ENCODE results near the gene PANK4.

Gene PANK4

DNA sequence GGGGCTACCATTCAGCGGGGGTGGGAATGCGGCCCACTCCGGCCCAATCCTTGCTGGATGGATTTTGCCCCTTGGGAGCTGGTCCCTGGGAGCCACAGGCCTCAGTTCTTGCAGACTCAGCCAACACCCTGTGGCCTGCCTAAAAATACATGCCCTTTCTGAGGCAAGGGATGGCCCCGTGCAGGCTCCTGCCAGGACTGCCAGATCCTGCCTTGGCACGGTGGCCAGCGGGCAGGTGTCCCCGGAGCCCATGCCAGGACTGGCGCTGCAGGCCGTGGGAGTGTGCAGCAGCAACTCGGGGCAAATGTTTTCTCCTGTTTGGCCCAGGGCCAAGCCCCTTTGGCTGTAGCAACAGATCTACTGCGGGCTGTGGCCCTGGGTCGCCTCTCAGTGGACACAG lies 1.6 kb upstream of the PANK4 start:
- no peak for DNase-seq

DNA sequence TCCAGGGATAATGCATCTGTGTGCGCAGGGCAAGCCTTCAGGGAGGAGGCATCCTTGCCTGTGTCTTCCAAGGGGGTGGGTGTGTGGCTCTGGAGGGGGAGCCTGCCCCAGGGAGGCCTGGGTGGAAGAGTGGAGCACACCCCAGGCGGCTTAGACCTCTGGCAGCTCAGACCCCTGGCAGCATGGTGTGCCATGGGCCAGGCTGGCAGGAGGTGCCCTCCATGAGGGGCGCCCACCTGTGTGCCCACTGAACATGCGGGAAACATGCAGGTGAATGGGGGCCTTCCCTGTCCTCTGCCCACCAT lies 1.1 kb upstream of the PANK4 start:
- DNase-seq, result no peak

DNA sequence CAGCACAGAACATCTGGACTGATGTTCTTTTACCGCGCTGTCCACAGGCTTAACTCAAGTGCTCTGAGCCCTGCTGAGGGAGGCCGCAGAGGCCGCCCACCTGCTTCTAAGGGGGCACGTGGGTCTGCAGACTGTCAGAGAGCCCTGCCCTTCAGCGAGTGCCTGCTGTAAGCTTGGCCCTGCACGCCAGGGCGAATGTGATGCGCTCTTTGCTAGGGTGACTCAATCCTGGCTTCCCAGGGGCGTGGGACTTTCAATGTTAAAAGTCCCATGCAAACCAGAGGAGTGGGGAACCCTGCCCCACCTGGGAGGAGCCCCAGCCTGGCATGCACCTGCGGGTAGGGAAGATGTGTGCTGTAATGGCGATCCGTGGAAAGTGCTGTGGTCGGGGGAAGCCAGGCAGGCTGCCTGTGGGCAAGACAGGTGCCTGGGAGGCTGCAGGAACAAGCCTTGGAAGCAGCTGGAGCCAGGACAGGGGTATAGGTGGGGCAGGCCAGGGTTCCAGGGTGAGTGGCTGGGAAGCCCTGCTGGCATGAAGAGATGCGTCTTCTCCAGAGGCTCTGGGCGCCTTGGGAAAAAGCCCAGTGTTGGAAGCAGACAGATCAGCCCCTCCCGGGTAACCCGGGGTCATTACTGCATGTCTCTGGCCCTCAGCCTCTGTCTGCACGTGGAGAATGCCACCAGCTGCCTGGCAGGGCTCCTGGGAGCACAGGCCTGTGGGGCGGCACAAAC lies 594 bp upstream of the PANK4 start:
- DNase-seq, result no peak

DNA sequence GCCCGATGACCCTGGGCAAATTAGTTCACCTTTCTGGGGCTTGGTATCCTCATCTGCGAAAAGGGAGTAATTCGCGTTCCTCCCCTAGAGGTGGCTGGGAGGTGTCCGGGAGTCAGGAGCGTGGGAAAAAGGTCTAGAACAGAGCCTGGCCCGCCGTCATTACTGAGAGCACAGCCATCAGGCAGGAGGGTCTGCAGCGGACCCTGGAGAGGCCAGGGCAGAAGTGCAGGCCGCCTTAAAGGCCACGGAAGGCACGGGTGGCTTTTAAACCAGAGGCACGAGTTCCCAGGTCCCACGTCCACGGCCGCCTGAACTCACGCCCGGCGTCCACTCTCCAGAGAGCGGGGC lies 850 bp downstream of the PANK4 start:
- DNase-seq, result no peak

DNA sequence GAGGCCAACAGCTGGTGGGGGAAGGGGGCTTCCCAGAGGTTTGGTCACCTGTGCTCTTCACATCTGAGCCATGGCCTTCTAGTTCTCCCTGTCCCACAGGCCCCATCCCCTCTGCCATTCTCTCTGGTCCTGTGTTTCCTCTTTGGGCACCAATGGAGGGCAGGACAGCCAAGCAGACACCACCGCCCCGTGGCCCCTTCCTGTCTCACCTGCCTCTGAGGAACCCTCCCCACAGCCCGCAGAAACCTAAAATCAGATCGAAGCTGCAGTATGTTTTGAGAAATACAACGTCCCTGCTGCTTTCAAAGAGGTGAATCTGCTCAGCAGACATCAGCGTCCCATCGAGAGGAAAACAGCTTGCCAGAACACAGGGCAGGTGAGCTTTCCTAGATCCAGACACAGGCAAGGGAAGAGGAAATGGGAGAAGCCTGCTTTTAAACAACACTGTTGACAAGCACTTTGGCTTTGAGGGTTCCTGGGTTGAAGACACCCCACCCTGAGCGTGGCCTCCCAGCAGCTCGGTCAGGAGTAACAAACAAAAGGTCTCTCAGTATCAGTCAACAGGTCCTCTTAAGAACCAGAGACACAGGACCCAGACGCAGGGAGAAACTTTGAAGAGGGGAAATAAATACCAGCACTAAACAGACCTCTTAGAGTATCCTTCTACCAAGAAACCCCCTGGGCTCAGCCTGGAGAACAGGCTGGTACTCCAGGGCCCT lies 2.3 kb downstream of the PANK4 start:
- DNase-seq, result no peak

DNA sequence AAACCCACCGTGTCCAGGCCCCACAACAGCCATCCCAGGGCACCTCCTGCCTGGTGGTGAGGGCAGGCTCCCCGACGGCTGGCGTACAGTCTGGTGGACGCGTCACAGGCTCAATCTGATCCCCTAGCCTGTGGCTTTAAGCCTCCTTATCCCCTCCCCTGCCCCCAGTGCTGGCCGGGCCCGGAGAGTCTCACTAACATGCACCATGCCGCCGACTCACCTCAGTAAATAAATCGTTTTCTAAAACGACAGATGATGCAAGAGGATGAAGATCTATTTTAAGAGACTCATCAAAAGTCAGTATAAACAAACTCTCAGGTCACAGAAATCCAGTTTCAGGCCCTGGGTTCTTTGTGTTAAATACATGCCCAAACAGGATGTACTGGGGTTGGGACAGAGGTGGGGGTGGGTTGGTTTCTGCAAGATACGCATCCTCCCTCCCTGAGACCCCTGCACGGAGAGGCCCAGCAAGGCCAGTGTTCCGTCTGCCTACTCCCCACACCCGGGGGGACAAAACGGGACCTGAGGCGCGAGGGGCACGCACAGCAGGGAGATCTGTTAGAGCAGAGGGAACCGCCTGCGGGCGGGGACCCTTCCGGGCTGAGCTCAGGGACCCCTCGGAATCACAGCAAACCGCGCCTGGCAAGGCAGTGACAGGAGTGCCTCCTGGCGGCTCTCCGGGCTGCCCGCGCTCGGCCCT lies 3.1 kb downstream of the PANK4 start:
- DNase-seq, result no peak

DNA sequence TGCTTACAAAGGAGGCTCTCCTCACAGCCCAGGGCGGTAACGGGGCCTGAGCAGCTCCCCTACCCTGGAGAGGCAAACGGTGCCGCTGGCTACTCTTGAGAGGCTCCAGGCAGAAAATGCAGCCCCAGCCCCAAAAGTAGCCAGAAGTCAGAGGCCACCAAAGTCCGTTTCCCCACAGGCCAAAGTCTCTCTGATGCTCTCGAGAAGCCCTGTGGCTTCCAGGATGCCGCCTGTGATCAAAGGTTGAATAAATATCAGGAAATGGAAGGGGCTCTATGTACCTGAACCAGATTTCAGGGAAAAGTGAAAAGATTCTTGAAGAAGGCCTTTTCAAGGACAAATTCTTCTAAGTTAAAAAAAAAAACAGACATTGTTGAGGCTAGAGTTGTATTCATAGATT lies 4.2 kb downstream of the PANK4 start:
- no peak for DNase-seq

DNA sequence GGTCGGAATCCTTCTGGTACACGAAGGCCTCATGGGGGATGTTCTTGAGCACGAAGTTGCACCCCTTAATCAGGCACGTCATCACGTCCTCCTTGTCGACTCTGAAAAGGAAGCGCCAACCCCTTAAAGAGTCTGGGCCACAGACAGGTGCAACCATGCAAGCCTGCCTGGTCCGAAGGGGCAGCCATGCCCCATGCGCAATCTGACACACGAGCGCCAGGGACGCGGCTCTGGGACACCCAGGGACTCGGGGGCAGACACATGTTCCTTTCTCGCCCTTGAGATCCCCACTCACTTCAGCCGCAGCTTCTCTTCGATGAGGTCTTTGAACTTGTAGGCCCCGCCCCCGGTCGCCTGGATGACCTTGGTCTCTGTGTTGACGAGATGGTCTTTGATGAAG lies 5.6 kb downstream of the PANK4 start:
- DNase-seq, result no peak

DNA sequence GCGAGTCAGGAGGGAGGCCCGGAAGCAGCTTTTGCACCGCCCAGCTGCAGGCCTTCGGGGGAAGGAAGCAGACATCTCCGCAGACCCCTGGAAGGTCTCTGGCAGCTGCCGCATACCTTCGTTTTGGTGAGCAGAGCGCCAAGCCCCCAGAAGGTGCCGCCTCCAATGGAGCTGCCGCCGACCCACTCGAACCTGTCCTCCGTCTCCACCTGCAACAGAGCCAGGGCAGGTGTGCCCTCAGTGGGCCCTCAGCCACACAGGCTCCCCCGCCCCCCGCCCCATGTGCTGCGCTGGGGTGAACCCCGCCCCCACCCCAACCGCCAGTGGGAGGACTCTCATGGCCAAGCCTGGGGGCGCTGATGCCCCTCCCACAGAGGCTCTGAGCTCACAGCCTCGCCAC lies 6.2 kb downstream of the PANK4 start:
- no peak for DNase-seq

DNA sequence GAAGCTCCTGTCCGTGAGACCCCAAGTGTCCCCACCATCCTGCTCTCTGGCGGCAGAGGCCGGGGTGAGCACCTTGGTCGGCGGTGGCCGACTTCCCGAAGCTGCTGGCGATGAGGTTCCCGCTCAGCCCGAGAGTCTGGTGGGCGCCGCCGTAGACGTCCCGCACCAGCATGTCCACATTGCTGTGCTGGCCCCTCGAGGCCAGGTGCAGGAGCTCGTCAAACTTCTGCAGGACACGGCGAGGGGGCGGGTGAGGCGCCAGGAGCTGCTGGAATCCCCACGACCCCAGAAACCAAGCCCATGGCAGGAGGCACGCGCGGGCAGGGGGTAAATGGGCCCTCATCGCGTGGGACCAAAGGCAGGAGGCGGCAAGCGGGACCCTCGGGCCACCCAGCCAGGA lies 6.7 kb downstream of the PANK4 start:
- DNase-seq, result no peak

DNA sequence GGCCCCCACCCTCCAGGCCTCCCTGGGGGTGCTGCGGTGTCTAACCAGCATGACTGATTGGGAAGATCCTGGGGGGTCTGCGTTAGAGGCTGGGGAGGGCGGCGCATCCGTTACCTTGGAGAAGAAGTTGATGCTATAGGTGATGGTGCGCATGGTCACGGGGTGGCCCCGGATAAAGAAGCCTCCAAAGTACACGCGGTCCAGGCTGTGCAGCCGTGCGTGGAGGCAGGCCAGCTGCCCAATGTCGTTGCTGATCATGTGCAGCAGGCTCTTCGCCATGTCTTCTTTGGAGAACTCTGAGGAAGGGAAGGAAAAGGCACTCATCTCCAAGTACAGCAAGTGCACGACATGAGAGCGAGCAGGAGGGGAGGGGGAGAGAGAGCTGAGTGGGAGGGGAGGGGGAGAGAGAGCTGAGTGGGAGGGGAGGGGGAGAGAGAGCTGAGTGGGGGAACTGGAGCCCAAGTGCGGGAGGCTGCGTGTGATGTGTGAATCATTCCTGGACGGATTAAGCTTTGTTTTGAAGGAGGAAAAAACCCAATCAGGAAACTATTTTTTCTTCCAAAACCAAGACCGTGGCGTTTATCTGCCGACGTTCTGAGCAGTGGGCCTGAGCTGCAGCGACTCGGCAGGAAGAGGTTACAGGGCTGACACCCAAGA lies 7.2 kb downstream of the PANK4 start:
- no peak for DNase-seq

DNA sequence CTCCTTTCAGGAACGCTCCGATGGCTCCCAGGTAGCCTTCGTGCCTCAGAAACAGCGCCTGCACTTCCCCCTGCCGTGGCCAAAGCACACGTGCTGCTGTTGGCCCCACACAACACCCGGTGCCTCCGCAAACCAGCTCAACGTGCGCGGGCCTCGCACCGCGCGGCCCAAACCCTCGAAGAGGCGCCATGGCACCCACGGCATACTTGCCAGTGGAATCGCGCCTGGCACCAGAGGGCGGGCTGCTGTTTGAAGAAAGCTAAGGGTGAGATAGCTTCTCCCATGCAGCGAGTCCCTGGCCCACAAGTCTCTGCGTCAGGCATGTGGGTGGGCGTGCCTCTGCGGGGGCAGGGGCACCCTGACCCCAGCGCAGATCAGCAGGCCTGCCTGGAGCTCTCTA lies 7.9 kb downstream of the PANK4 start:
- DNase-seq, result no peak

DNA sequence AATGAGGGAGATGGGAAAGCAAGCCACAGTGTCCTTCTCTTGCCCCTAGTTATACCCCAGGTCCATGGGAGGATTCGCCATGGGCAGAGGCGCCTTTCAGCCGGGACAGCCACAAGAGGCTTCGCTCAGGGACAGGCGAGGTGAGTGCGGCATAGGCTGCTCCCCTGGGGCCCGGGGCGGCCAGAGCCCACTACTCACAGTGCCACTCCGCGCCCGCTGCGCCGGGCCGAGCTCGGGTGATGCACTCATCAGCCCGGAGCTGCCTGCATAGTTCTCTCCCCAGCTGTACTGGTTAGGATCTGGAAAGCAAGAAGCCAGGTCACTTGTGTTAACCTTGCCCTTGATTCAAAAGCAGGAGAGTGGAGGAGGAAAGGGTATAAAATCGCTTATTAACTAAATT lies 8.4 kb downstream of the PANK4 start:
- no peak for DNase-seq

DNA sequence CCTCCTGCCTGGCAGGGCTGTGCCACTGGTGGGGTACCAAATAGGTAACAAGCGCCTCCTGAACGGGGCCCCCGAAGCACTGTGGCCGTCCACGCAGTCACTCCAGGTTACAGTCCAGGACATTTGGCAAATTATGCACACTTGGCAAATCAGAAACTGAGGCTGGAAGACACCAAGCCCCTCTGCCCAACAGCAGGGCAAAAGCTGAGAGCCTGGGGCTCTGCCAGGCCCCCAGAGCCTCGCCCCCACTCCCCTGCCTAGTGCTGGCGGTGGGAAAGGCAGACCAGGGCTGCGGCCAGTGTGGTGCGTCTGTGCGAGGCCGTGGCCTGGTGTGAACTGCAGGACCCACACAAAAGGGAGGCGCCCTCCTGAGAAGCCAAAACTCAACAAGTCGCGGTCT lies 9.4 kb downstream of the PANK4 start:
- no peak for DNase-seq

DNA sequence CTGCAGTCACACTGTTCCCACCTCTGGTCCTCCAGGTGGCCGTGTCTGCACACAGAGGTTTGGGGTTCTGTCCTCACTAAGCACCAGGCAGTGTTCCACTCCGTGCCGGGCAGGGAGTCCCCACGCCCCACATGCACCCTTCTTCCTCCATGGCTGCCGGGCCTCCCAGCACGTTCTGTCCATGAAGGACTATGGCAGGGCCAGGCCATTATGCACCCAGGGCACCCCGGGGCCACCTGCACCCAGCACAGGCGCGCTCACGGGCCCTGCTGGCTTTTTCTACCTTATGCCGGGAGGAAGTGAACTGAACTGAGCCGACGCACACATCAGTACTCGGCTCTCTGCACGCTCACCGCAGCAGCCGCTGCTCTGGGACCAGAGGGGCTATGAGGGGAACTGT lies 10.3 kb downstream of the PANK4 start:
- DNase-seq, result no peak

DNA sequence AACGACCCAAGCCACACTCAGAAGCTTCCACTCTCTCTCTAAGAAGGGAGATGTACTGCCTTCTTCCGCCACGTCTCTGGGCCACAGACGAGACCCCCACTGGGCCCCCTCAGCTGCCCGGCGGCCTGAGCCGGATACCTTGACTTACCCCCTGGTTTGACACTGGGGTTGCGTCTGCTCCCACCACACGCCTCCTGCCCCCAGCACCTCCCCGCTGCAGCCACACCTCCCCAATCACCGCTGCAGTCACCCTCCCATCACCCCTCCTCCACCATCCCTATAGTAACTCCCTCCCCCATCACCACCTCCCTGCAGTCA lies 10.7 kb downstream of the PANK4 start:
- no peak for DNase-seq

DNA sequence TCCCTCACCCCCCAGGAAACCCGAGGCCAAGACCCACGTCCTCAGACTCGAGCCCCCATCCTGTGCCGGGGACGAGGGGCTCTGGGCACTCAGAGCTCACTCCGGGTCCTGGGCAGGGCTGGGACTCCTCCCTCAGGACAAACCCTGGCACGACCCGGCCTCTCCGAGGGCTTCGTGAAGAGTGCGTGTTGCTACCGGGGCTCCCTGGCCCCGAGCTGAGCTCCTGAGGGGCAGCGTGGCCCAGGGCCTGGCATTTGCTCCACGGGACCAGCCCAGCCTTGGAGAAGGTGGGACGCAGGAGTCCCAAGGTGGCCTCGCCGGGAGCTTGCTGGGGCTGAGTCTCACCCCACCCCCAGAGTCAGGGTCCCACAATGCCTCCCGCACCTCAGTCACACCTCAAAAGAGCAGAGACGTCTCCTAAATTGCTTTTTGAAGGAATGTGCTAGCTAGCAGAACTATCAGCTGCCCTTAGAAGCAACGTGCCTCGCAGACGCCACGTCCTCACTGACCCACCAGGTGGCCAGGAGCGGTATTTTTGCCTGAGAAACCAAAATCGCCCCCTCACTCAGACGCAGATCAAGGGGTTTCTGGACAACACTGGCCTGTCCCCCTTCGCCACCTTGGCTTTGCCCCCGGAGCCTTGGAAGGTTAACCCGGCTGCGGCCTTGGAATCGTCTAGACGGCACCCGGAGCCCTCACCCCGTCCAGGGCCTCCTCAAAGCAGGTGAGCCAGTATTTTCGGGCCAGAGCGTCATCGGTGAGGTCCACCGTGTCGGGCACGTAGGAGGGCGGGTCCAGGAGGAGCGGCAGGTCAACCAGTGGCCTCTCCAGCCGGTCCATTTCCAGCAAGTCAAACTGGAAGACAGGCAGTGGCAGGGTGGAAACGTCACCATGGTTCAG lies 11.3 kb downstream of the PANK4 start:
- no peak for DNase-seq

DNA sequence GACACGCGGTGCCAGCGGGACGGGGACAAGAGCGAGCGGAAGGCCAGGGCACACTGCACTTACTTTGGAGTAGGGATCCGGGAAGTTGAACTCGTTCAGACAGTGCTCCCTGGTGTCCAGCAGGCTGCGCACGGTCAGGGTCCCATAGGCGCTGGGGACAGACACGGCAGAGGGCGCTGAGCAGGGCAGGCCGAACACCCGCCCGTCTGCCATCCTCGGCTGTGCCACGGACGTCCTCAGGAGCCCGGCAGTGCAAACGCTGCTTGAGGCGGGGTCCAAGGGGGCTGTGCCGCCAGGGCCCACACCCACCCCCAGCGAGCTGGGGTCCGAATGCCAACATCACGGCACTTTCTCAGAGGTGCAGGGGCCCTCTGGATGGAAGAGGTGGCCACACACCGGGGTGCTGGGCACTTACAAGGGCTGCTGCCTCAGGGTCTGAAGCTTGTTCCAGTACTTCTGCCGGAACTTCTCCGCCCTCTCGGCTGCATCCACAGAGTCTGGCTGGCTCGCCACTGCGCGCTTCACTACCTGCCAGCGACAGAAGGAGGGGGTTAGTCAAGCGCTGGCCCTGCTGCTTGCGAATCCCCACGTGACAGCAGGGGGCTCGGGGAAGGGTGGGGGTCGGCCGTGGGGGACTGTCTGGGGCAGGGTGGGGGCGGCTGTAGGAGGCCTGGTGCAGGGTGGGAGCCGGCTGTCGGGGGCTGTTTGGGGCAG lies 12.3 kb downstream of the PANK4 start:
- DNase-seq, result no peak

DNA sequence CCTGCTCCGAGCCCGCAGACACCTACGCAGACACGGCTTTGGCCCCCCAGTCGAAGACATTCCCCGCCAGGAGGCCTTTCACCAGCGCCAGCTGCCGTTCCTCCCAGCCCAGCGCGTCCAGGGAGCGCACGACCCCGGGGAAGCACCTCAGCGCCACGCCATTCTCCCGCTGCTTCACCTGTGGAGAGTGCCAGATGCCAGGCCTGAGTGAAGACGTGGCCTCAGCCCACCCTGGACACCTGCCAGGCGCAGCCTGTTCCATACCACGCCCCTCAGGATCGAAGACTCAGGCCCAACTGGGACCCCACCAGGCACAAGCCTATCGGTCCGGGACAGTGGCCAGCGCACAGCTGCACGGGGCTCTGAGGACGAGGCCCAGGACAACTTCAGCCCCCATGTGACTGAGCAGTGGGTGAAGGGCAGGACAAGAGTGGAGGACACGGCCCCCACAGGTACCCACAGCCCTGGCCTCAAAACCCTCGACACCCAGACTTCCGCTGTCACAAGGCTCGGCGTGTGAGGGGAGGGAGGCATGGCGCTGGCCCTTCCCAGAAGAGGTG lies 13.5 kb downstream of the PANK4 start:
- DNase-seq, result no peak

DNA sequence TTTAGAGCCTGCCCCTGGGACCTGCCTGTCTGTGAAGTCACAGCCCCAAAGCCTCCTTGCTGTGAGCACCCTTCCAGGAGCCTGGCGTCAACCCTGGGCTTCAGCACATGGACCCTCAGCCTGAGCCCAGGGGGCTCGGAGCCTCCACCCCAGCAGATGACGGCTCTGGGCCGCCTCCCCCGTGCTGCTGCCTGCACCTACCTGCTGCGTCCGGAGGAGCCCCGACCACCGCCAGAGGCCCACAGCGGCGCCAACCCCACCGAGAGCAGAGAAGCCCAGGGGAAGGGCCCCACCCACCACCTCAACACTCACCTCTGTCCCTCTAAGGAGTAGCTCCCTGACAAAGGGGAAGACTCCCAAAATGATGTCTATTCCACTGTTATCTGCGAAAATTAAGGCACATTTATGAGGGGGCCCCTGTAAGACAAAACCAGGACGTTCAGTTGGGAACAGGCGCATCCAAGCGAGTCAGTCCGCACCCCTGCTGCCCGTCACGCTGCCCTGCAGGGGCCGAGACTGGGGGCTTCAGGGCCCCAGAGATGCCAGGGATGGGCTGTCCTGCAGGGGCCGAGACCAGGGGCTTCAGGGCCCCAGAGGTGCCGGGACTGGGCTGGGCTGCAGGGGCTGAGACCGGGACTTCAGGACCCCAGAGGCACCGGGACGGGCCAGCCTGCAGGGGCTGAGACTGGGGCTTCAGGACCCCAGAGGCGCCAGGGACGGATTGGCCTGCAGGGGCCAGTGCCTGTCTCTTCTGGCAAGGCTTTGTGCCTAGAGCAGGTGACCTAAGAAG lies 15.8 kb downstream of the PANK4 start:
- DNase-seq, result no peak

DNA sequence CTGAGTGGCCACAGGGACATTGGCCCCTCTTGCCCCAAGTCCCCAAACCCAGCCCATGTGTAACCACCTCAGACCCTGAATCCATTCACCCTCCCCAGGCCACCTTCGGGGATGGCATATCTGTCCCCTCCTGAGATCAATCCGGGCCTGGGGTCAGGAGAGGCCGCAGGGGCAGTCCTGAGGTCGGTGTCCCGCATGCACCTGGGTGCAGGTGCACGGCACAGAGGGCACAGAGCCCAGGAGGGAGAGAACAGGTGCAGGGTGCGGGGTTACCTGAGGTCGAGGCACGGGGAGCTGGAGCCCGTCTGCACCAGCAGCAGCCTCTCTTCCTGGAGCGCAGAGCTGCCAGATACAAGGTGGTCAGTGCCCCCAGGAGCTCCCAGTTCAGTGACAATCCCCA lies 16.8 kb downstream of the PANK4 start:
- DNase-seq, result no peak

Data from kidney glomerular epithelial cell (primary cell).